ENCODE results near the gene NXPE1.

Gene NXPE1

GRCh38 chr11:114566276-114566675 is 6.6 kb upstream of the NXPE1 start:
- in situ Hi-C loops (cut with MboI; ENCODE audit: low pct_unique_long_range_greater_than_20kb, low sequenced_read_pairs) = no loop called here
- DNase-seq = no peak

GRCh38 chr11:114564831-114565230 is 5.2 kb upstream of the NXPE1 start:
- in situ Hi-C loops (cut with MboI; ENCODE audit: low pct_unique_long_range_greater_than_20kb, low sequenced_read_pairs) = no loop called here

GRCh38 chr11:114563077-114563476 is 3.4 kb upstream of the NXPE1 start:
- no peak for DNase-seq
- in situ Hi-C loops (cut with MboI; ENCODE audit: low pct_unique_long_range_greater_than_20kb, low sequenced_read_pairs) = no loop called here

More at GRCh38 chr11:114564831-114565230, 5.2 kb upstream of the NXPE1 start:
- no peak for DNase-seq

GRCh38 chr11:114562166-114562916 is 2.7 kb upstream of the NXPE1 start:
- DNase-seq = no peak
- in situ Hi-C loops (cut with MboI; ENCODE audit: low pct_unique_long_range_greater_than_20kb, low sequenced_read_pairs) = no loop called here

- no peak for DNase-seq
- in situ Hi-C loops (cut with MboI; ENCODE audit: low pct_unique_long_range_greater_than_20kb, low sequenced_read_pairs) = no loop called here
Measured at GRCh38 chr11:114556135-114556534, 3.5 kb downstream of the NXPE1 start.

- in situ Hi-C loops (cut with MboI; ENCODE audit: low pct_unique_long_range_greater_than_20kb, low sequenced_read_pairs) = no loop called here
Measured at GRCh38 chr11:114553642-114554041, 6.0 kb downstream of the NXPE1 start.

GRCh38 chr11:114551060-114551459 is 8.6 kb downstream of the NXPE1 start:
- in situ Hi-C loops (cut with MboI; ENCODE audit: low pct_unique_long_range_greater_than_20kb, low sequenced_read_pairs) = no loop called here
- DNase-seq = no peak

More at GRCh38 chr11:114553642-114554041, 6.0 kb downstream of the NXPE1 start:
- no peak for DNase-seq

- in situ Hi-C loops (cut with MboI; ENCODE audit: low pct_unique_long_range_greater_than_20kb, low sequenced_read_pairs) = no loop called here
- DNase-seq = no peak
Measured at GRCh38 chr11:114525682-114526081, 34.0 kb downstream of the NXPE1 start.

- no peak for DNase-seq
- in situ Hi-C loops (cut with MboI; ENCODE audit: low pct_unique_long_range_greater_than_20kb, low sequenced_read_pairs) = no loop called here
Measured at GRCh38 chr11:114524122-114524521, 35.6 kb downstream of the NXPE1 start.

GRCh38 chr11:114522818-114523217 is 36.9 kb downstream of the NXPE1 start:
- in situ Hi-C loops (cut with MboI; ENCODE audit: low pct_unique_long_range_greater_than_20kb, low sequenced_read_pairs) = no loop called here
- no peak for DNase-seq

- in situ Hi-C loops (cut with MboI; ENCODE audit: low pct_unique_long_range_greater_than_20kb, low sequenced_read_pairs) = no loop called here
- no peak for DNase-seq
Measured at GRCh38 chr11:114511538-114511937, 48.1 kb downstream of the NXPE1 start.

GRCh38 chr11:114511079-114511478 is 48.6 kb downstream of the NXPE1 start:
- no peak for DNase-seq
- in situ Hi-C loops (cut with MboI; ENCODE audit: low pct_unique_long_range_greater_than_20kb, low sequenced_read_pairs) = no loop called here

- DNase-seq = no peak
- in situ Hi-C loops (cut with MboI; ENCODE audit: low pct_unique_long_range_greater_than_20kb, low sequenced_read_pairs) = no loop called here
Measured at GRCh38 chr11:114501901-114502300, 57.8 kb downstream of the NXPE1 start.

- no peak for DNase-seq
- in situ Hi-C loops (cut with MboI; ENCODE audit: low pct_unique_long_range_greater_than_20kb, low sequenced_read_pairs) = no loop called here
Measured at GRCh38 chr11:114499756-114500155, 59.9 kb downstream of the NXPE1 start.

- in situ Hi-C loops (cut with MboI; ENCODE audit: low pct_unique_long_range_greater_than_20kb, low sequenced_read_pairs) = no loop called here
- DNase-seq = no peak
Measured at GRCh38 chr11:114496915-114497314, 62.8 kb downstream of the NXPE1 start.

- in situ Hi-C loops (cut with MboI; ENCODE audit: low pct_unique_long_range_greater_than_20kb, low sequenced_read_pairs) = no loop called here
- no peak for DNase-seq
Measured at GRCh38 chr11:114483929-114484328, 75.8 kb downstream of the NXPE1 start.

- no peak for DNase-seq
- in situ Hi-C loops (cut with MboI; ENCODE audit: low pct_unique_long_range_greater_than_20kb, low sequenced_read_pairs) = no loop called here
Measured at GRCh38 chr11:114482114-114482513, 77.6 kb downstream of the NXPE1 start.

GRCh38 chr11:114479331-114479730 is 80.3 kb downstream of the NXPE1 start:
- no peak for DNase-seq
- in situ Hi-C loops (cut with MboI; ENCODE audit: low pct_unique_long_range_greater_than_20kb, low sequenced_read_pairs) = no loop called here

GRCh38 chr11:114478768-114479167 is 80.9 kb downstream of the NXPE1 start:
- in situ Hi-C loops (cut with MboI; ENCODE audit: low pct_unique_long_range_greater_than_20kb, low sequenced_read_pairs) = no loop called here

GRCh38 chr11:114478001-114478410 is 81.7 kb downstream of the NXPE1 start:
- in situ Hi-C loops (cut with MboI; ENCODE audit: low pct_unique_long_range_greater_than_20kb, low sequenced_read_pairs) = no loop called here
- DNase-seq = no peak

More at GRCh38 chr11:114478768-114479167, 80.9 kb downstream of the NXPE1 start:
- no peak for DNase-seq

GRCh38 chr11:114472661-114473060 is 87.0 kb downstream of the NXPE1 start:
- in situ Hi-C loops (cut with MboI; ENCODE audit: low pct_unique_long_range_greater_than_20kb, low sequenced_read_pairs) = no loop called here
- no peak for DNase-seq
